DOHH2 (cell line): Measurements from ENCODE around the gene FRRS1L.

Source experiments
- EZH2phosphoT487 ChIP-seq: fragments of 200-600 bp; sonication (generic); IDR thresholded peaks from 2 replicates; pipeline ENCODE4 v1.6.1; 2017; ENCODE audit warnings: borderline replicate concordance, mild to moderate bottlenecking, antibody characterized with exemption, low read length, moderate library complexity, mixed read lengths
- TF ChIP-seq, protein P1 (sequence below): fragments of 200-600 bp; sonication (generic); IDR thresholded peaks from one replicate; pipeline ENCODE4 v1.5.1; 2014; ENCODE audit warnings: antibody characterized with exemption, mild to moderate bottlenecking, low read depth, low read length; ENCODE audit not compliant: poor library complexity, severe bottlenecking

DNA sequence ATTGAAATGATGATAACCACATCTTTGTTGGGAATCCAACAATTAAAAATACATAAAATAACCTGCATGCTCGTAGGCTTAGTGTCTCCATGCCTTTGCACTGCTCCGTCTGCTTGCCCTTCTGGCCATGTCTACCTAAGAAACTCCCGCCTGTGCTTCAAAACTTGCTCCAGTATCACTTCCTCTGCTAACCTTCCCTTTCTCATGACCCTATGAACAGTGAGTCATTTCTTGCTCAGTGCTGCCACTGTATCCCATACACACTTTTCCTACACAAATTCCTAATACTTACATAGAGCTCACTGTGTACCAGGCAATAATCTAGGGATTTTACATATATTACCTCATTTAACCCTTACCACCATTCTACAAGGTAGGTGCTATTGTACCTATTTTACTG lies 80.8 kb downstream of the FRRS1L start:
- TF ChIP-seq, protein P1, sequence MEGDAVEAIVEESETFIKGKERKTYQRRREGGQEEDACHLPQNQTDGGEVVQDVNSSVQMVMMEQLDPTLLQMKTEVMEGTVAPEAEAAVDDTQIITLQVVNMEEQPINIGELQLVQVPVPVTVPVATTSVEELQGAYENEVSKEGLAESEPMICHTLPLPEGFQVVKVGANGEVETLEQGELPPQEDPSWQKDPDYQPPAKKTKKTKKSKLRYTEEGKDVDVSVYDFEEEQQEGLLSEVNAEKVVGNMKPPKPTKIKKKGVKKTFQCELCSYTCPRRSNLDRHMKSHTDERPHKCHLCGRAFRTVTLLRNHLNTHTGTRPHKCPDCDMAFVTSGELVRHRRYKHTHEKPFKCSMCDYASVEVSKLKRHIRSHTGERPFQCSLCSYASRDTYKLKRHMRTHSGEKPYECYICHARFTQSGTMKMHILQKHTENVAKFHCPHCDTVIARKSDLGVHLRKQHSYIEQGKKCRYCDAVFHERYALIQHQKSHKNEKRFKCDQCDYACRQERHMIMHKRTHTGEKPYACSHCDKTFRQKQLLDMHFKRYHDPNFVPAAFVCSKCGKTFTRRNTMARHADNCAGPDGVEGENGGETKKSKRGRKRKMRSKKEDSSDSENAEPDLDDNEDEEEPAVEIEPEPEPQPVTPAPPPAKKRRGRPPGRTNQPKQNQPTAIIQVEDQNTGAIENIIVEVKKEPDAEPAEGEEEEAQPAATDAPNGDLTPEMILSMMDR = no peak
- no peak for TF ChIP-seq EZH2phosphoT487
